IPS DF 19.7 (cell line): ENCODE data around the gene LACTBL1.

Source experiments
- DNase-seq: peaks from one replicate; pipeline ENCODE4 v3.0.0-alpha.2; 2013; ENCODE audit warnings: low read depth, low spot score

LACTBL1 gene

GRCh38 chr1:22944346-22945055 is 28.2 kb downstream of the LACTBL1 start:
- no peak for DNase-seq

- no peak for DNase-seq
Observed at GRCh38 chr1:22941257-22941656, 31.4 kb downstream of the LACTBL1 start.

GRCh38 chr1:22936681-22937080 is 36.0 kb downstream of the LACTBL1 start:
- DNase-seq: no peak

GRCh38 chr1:22935433-22935832 is 37.2 kb downstream of the LACTBL1 start:
- DNase-seq: no peak

GRCh38 chr1:22932803-22933470 is 39.7 kb downstream of the LACTBL1 start:
- DNase-seq: no peak

GRCh38 chr1:22930240-22930912 is 42.3 kb downstream of the LACTBL1 start:
- peak; percentile 47 for DNase-seq

GRCh38 chr1:22925111-22925510 is 47.6 kb downstream of the LACTBL1 start:
- DNase-seq: no peak

- DNase-seq: no peak
Observed at GRCh38 chr1:22922640-22923039, 50.0 kb downstream of the LACTBL1 start.

- no peak for DNase-seq
Observed at GRCh38 chr1:22921452-22922126, 51.1 kb downstream of the LACTBL1 start.

GRCh38 chr1:22920734-22921451 is 51.8 kb downstream of the LACTBL1 start:
- DNase-seq: no peak

- no peak for DNase-seq
Observed at GRCh38 chr1:22920026-22920733, 52.5 kb downstream of the LACTBL1 start.

- DNase-seq: no peak
Observed at GRCh38 chr1:22919341-22920025, 53.2 kb downstream of the LACTBL1 start.

GRCh38 chr1:22918644-22919043 is 54.0 kb downstream of the LACTBL1 start:
- no peak for DNase-seq

GRCh38 chr1:22917989-22918388 is 54.7 kb downstream of the LACTBL1 start:
- DNase-seq: no peak

- DNase-seq: no peak
Observed at GRCh38 chr1:22916471-22916820, 56.2 kb downstream of the LACTBL1 start.

- DNase-seq: no peak
Observed at GRCh38 chr1:22915816-22916470, 56.7 kb downstream of the LACTBL1 start.

- DNase-seq: no peak
Observed at GRCh38 chr1:22915231-22915630, 57.4 kb downstream of the LACTBL1 start.

- DNase-seq: no peak
Observed at GRCh38 chr1:22914633-22915217, 57.9 kb downstream of the LACTBL1 start.

GRCh38 chr1:22914156-22914555 is 58.5 kb downstream of the LACTBL1 start:
- DNase-seq: no peak
